Chondrocyte (in vitro differentiated cells): ENCODE data around the gene TRPM3. TPM values are rescaled to one million over a fixed set of nuclear protein-coding genes. Genes with fewer than 3 reads are reported as not detected.
"Not testable (repeated sequence)": the region's sequence is repeated elsewhere in the genome, so short reads cannot be mapped to it uniquely, and the experiment has no call there.

Experiments used
- DNase-seq: peaks from one replicate; pipeline ENCODE4 v3.0.0; 2021; ENCODE audit warnings: mixed read lengths, low spot score
- H3K27ac Mint-ChIP-seq: one replicate; pipeline ENCODE4 v1.8.0; 2021; ENCODE audit warnings: mild to moderate bottlenecking, moderate library complexity, mixed read lengths; ENCODE audit not compliant: unreplicated experiment
- H3K27me3 Mint-ChIP-seq: 2 replicates; pipeline ENCODE4 v1.8.0; 2021; ENCODE audit warnings: low read depth, mixed read lengths
- H3K36me3 Mint-ChIP-seq: 2 replicates; pipeline ENCODE4 v1.8.0; 2021; ENCODE audit warnings: low read depth, mixed read lengths
- H3K4me1 Mint-ChIP-seq: 2 replicates; pipeline ENCODE4 v1.8.0; 2021; ENCODE audit warnings: low read depth, mild to moderate bottlenecking, mixed read lengths
- H3K4me3 Mint-ChIP-seq: one replicate; pipeline ENCODE4 v1.8.0; 2021; ENCODE audit warnings: mild to moderate bottlenecking, moderate library complexity, mixed read lengths; ENCODE audit not compliant: unreplicated experiment
- H3K9me3 Mint-ChIP-seq: 2 replicates; pipeline ENCODE4 v1.8.0; 2021; ENCODE audit warnings: low read depth, mixed read lengths
- total RNA-seq: library from RNA; stranded (reverse); gene quantifications from 3 replicates; pipeline ENCODE4 v1.2.1, GENCODE V29; 2021
- TF ChIP-seq, protein P1 (sequence below): fragments of 200-600 bp; sonication (generic); IDR thresholded peaks from 2 replicates; pipeline ENCODE4 v1.5.0; 2021; ENCODE audit warnings: antibody characterized with exemption, mild to moderate bottlenecking, moderate library complexity

The TRPM3 gene
- total RNA-seq, 1 donor from 2014 or later, result not detected

DNA sequence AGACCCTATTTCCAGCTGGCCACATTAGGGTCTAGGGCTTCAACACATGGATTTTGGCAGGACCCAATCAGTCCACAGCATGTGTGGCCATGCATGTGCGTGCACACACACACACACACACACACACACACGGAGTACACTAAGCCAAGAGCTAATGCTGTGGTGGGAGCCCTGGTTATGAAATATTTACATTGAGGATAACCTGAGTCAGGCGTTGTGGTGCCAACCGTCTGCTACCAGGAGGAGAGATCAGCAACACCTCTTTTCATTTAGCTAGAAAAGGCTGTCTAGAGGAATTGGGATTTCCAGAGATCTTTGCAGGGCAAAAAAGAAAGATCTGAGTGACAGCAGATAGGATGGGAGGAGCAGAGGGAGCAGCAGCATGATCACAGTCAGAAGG is 141.5 kb downstream of the TRPM3 start:
- Mint-ChIP-seq H3K27me3 (no peaks in the 10 kb centered on the region), H3K36me3 (no peaks in the 10 kb centered on the region), H3K4me1 (no peaks in the 10 kb centered on the region), H3K27ac (no peak overlapping the region), H3K4me3 (no peak overlapping the region), H3K9me3 (peaks cover 12% of the 10 kb centered on the region)
- no peak for DNase-seq
- TF ChIP-seq, protein P1, sequence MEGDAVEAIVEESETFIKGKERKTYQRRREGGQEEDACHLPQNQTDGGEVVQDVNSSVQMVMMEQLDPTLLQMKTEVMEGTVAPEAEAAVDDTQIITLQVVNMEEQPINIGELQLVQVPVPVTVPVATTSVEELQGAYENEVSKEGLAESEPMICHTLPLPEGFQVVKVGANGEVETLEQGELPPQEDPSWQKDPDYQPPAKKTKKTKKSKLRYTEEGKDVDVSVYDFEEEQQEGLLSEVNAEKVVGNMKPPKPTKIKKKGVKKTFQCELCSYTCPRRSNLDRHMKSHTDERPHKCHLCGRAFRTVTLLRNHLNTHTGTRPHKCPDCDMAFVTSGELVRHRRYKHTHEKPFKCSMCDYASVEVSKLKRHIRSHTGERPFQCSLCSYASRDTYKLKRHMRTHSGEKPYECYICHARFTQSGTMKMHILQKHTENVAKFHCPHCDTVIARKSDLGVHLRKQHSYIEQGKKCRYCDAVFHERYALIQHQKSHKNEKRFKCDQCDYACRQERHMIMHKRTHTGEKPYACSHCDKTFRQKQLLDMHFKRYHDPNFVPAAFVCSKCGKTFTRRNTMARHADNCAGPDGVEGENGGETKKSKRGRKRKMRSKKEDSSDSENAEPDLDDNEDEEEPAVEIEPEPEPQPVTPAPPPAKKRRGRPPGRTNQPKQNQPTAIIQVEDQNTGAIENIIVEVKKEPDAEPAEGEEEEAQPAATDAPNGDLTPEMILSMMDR, result no peak

DNA sequence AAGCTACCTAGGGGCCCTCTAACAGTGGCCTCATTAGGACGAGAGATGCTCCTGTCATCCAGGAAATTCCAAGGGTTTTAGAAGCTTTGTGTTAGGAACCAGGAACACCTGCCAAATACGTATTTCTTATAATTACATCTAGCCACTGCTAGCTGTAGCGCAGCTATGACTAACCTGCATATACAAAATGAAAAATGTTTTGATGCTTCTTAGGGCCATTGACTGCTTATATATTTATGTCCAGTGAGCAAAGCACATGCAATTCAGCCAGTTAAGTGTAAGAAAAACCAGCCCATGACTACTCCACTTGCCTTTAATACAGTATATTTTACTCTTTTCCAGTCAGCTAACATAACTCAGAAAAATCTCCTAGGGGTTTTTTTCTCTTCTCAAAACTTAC is 143.3 kb downstream of the TRPM3 start:
- Mint-ChIP-seq H3K4me1 (no peaks in the 10 kb centered on the region), H3K4me3 (no peak overlapping the region), H3K27me3 (peaks cover 2% of the 10 kb centered on the region), H3K9me3 (peaks cover 2% of the 10 kb centered on the region), H3K36me3 (no peaks in the 10 kb centered on the region), H3K27ac (no peak overlapping the region)
- TF ChIP-seq, protein P1, result no peak
- DNase-seq, result no peak

DNA sequence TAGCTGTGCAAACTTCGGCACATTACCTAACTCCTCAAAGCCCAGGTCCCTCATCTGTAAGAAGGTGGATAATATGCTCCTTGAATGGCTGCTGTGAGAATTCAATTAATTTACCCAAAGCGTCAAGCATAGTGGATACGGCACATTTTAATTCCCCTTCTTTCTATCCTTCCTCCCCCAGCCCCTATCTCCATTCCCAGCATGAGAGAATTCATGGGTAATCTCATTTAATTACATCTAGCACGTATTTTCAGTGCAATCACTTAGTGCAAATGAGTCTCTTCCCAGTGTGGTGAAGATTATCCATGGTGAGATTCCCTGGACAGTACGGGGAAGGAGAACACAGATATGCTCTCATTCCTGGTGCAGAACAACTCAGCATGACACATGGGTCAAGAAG is 145.6 kb downstream of the TRPM3 start:
- H3K27me3 Mint-ChIP-seq, result peaks cover 8% of the 10 kb centered on the region
- TF ChIP-seq, protein P1, result no peak
- H3K36me3 Mint-ChIP-seq, result no peaks in the 10 kb centered on the region
- H3K4me3 Mint-ChIP-seq, result no peak overlapping the region
- no peaks in the 10 kb centered on the region for H3K9me3 Mint-ChIP-seq
- H3K27ac Mint-ChIP-seq, result no peak overlapping the region
- no peaks in the 10 kb centered on the region for H3K4me1 Mint-ChIP-seq
- DNase-seq, result no peak

DNA sequence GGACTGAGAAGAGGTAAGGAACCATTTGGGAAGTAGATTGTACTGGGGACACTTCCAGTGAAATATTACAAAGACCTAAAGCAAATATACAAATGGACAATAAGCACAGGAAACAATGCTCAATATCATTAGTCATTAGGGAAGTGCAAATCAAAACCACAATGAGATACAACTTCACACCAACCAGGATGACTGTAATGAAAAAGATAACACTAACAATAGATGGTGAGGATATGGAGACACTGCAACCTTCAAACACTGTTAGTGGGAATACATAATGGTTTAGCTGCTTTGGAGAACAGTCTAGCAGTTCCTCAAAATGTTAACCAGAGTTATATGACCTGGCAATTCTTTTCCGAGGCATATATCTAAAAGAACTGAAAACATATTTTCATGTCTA is 149.7 kb downstream of the TRPM3 start:
- Mint-ChIP-seq H3K27me3 (peaks cover 10% of the 10 kb centered on the region), H3K27ac (no peak overlapping the region), H3K36me3 (no peaks in the 10 kb centered on the region), H3K4me3 (no peak overlapping the region), H3K9me3 (no peaks in the 10 kb centered on the region), H3K4me1 (no peaks in the 10 kb centered on the region)
- TF ChIP-seq, protein P1, result no peak
- DNase-seq, result no peak

DNA sequence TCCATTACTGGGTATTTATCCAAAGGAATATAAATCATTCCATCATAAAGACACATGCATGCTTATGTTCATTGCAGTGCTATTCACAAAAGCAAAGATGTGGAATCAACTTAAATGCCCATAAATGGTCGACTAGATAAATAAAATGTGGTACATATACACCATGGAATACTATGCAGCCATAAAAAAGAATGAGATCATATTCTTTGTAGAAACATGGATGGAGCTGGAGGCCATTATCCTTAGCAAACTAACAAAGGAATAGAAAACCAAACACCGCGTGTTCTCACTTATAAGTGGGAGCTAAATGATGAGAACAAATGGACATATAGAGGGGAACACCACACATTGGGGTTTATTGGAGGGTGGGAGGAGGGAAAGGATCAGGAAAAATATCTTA is 155.0 kb downstream of the TRPM3 start:
- not testable (repeated sequence) for H3K4me3 Mint-ChIP-seq, H3K4me1 Mint-ChIP-seq, H3K27ac Mint-ChIP-seq, H3K9me3 Mint-ChIP-seq, H3K27me3 Mint-ChIP-seq, H3K36me3 Mint-ChIP-seq, DNase-seq

DNA sequence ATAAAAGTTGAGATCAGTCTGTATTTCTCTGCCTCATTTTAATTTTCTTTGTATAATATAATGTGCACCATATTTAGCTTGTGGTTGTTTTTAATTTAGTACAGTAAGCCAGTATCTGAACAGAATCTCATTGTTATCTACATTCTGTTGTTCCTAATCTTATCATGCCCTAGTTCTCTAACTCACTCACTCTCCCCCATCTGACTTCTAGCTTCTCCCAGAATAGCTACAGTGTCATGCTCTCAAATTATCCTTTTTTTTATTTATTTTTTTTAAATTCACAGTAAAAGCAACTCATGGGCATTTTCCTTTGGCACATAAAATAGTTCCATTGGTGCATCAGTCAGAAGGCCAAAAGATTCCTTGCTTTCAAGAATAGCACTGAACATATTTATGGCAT is 156.6 kb downstream of the TRPM3 start:
- Mint-ChIP-seq H3K27me3 (peaks cover 4% of the 10 kb centered on the region), H3K9me3 (no peaks in the 10 kb centered on the region), H3K27ac (no peak overlapping the region), H3K4me1 (peaks cover 7% of the 10 kb centered on the region), H3K36me3 (no peaks in the 10 kb centered on the region), H3K4me3 (no peak overlapping the region)
- DNase-seq, result no peak
- TF ChIP-seq, protein P1, result no peak
